ENCODE data around the gene CADM2. TPM values are rescaled to one million over a fixed set of nuclear protein-coding genes. Genes with fewer than 3 reads are reported as not detected.

CADM2 gene
- total RNA-seq, 1 donor from 2014 or later = 0.55 TPM

DNA sequence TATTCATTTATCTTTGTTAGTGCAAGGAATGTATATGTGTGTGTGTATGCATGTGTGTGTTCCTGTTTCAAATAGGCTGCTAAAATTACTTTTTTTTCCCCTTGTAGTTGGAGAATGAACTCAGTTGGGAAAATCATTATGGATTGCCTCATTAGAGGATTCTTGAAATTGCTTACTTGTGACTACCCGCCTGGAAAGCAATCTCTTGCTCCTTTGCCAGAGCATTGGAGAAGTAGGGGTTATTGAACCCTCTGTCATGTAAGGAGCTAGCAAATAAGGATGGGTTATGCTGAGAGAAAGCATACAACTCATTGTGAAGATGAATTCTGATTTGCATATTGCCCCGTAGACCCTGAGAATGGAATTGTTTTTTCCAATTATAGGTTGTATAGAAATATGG is 474.5 kb downstream of the CADM2 start:
- TF ChIP-seq, protein P1, sequence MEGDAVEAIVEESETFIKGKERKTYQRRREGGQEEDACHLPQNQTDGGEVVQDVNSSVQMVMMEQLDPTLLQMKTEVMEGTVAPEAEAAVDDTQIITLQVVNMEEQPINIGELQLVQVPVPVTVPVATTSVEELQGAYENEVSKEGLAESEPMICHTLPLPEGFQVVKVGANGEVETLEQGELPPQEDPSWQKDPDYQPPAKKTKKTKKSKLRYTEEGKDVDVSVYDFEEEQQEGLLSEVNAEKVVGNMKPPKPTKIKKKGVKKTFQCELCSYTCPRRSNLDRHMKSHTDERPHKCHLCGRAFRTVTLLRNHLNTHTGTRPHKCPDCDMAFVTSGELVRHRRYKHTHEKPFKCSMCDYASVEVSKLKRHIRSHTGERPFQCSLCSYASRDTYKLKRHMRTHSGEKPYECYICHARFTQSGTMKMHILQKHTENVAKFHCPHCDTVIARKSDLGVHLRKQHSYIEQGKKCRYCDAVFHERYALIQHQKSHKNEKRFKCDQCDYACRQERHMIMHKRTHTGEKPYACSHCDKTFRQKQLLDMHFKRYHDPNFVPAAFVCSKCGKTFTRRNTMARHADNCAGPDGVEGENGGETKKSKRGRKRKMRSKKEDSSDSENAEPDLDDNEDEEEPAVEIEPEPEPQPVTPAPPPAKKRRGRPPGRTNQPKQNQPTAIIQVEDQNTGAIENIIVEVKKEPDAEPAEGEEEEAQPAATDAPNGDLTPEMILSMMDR (IDR thresholded peaks at IDR 0.05) = no peak
- Histone ChIP-seq H3K27me3 (no peaks in the 10 kb centered on the region), H3K4me1 (no peaks in the 10 kb centered on the region), H3K4me3 (no peak overlapping the region), H3K27ac (no peak overlapping the region), H3K9me3 (no peaks in the 10 kb centered on the region), H3K36me3 (no peaks in the 10 kb centered on the region)
- ATAC-seq = no peak
- no peak for DNase-seq
- intact Hi-C loops (cut with DNase I) = no loop called here

DNA sequence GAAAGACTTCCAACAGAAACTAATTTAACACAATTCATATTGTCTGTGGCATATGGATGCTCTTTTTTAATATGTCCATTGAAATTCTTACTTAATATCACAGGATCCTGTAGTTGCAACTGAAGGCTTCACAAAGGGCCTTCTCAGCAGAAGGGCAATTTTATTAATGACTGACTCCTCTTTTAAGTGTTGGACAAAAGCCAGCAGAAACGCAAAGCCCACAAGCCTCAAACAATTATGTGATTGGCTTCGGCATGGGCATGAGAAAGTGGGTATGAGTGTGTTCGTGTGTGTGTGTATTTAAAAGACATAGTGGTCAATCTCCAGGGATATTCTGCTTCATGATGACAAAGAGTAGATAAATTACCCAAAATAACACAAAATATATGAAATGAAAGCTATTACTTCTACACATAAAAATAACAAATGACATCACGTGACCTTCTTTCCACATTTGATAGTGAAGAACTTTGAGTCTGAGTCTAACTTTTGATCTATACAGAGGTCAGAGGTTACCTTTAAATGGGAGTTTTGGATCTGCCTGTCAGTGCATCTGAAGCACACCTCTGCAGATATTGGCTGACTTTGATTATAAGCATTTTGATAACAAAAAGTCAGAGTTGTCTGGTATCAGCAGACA is 496.9 kb downstream of the CADM2 start:
- no peak overlapping the region for H3K4me3 ChIP-seq
- no peak overlapping the region for H3K27ac ChIP-seq
- TF ChIP-seq, protein P1 (IDR thresholded peaks at IDR 0.05) = no peak
- H3K4me1 ChIP-seq = no peaks in the 10 kb centered on the region
- no peaks in the 10 kb centered on the region for H3K36me3 ChIP-seq
- no peak for DNase-seq
- no peaks in the 10 kb centered on the region for H3K27me3 ChIP-seq
- H3K9me3 ChIP-seq = no peaks in the 10 kb centered on the region
- intact Hi-C loops (cut with DNase I) = no loop called here
- ATAC-seq = no peak

DNA sequence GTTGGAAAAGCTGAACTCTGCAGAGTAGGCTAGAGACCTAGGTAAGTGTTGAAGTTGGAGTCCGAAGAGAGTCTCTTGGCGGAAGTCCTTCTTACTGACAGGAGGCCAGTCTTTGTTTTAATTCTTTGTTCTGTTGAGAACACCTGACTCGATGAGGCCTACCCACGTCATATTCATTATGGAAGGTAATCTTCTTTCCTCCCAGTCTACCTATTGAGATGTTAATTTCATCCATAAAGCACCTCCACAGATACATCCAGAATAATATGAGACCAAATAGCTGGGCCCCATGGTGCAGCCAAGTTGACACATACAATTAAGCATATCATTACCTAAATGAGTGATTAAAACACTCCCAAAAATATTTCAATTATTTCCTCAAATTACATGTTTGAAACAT is 515.5 kb downstream of the CADM2 start:
- H3K27me3 ChIP-seq = no peaks in the 10 kb centered on the region
- DNase-seq = no peak
- H3K9me3 ChIP-seq = no peaks in the 10 kb centered on the region
- no peak overlapping the region for H3K4me3 ChIP-seq
- H3K4me1 ChIP-seq = no peaks in the 10 kb centered on the region
- TF ChIP-seq, protein P1 (IDR thresholded peaks at IDR 0.05) = no peak
- no peak for ATAC-seq
- intact Hi-C loops (cut with DNase I) = no loop called here
- no peaks in the 10 kb centered on the region for H3K36me3 ChIP-seq
- H3K27ac ChIP-seq = no peak overlapping the region

DNA sequence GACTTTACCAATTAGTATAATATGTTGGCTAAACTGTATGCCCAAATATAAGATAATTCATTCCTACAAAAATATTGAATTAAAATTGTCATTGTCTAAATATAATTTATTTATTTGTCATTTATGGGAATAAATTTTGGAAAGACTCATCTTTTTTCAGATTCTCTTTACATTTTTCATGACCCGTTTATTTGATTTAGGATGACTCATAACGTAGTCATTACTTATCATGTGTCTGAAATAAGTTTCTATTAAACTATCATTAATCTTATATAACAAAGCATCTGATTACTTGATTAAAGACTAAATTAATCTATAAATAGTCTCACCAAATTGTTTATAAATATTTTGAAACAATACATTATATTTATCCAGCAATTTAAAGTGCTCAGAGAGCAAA is 516.6 kb downstream of the CADM2 start:
- ATAC-seq (no peak), DNase-seq (no peak)
- Histone ChIP-seq H3K4me1 (no peaks in the 10 kb centered on the region), H3K27ac (no peak overlapping the region), H3K36me3 (no peaks in the 10 kb centered on the region), H3K27me3 (no peaks in the 10 kb centered on the region), H3K4me3 (no peak overlapping the region), H3K9me3 (no peaks in the 10 kb centered on the region)
- TF ChIP-seq, protein P1 (IDR thresholded peaks at IDR 0.05) = no peak
- intact Hi-C loops (cut with DNase I) = no loop called here

DNA sequence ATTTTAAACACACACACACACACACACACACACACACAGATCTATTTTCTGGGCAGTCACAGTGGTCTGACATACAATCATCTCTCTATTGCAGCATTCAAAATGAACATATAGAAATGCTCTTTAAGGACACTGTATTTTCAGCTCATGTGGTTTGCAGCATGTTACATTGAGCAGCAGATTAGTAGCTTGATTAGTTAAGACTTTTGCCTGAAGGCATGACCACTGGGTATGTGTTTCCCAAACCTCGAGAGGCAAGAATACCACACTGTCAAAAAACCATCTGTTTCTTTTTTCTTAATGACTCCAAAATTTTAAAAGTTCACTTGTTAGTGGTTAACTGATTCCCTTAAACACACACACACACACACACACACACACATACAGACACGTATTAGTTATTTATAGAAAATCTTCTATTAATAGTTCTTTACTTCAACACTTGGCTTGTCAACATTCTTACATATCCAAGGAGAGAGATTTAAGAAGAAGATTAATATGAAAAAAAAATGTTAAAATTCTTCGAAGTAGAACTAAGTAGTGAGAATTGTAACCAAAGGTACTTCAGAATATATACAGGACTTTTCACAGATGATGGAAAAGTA is 518.2 kb downstream of the CADM2 start:
- no peaks in the 10 kb centered on the region for H3K36me3 ChIP-seq
- H3K27me3 ChIP-seq = no peaks in the 10 kb centered on the region
- intact Hi-C loops (cut with DNase I) = no loop called here
- TF ChIP-seq, protein P1 (IDR thresholded peaks at IDR 0.05) = no peak
- DNase-seq (no peak), ATAC-seq (no peak)
- no peaks in the 10 kb centered on the region for H3K9me3 ChIP-seq
- no peaks in the 10 kb centered on the region for H3K4me1 ChIP-seq
- H3K27ac ChIP-seq = no peak overlapping the region
- H3K4me3 ChIP-seq = no peak overlapping the region

Measured in upper lobe of right lung (tissue), 1 donor.